Raji (cell line): ENCODE measurements around the gene SHQ1.

Experiments
- POLR2A ChIP-seq: IDR thresholded peaks from 2 replicates; pipeline ENCODE4 v1.6.1; 2011; ENCODE audit warnings: low read depth, low read length, control low read depth; ENCODE audit not compliant: insufficient read depth

Gene SHQ1

DNA sequence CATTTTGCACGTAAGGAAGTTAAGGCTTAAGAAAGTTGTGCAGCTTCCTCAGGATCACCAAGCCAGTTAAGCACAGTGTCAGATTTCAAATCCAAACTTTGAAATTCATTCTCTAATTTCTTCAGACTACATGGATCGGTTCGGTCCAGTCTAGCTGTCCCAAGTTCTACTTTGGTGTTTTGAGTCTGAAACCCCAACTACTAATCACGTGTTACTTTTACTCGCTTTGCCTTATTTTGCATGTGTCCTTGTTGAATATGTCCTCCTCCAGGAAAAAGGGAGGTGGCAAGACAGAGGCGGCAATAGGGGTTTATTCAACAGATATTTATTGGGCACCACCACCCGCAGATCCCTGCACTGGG lies 39.1 kb upstream of the SHQ1 start:
- no peak for TF ChIP-seq POLR2A

GRCh38 chr3:72872183-72872582 lies 23.9 kb upstream of the SHQ1 start:
- no peak for TF ChIP-seq POLR2A

DNA sequence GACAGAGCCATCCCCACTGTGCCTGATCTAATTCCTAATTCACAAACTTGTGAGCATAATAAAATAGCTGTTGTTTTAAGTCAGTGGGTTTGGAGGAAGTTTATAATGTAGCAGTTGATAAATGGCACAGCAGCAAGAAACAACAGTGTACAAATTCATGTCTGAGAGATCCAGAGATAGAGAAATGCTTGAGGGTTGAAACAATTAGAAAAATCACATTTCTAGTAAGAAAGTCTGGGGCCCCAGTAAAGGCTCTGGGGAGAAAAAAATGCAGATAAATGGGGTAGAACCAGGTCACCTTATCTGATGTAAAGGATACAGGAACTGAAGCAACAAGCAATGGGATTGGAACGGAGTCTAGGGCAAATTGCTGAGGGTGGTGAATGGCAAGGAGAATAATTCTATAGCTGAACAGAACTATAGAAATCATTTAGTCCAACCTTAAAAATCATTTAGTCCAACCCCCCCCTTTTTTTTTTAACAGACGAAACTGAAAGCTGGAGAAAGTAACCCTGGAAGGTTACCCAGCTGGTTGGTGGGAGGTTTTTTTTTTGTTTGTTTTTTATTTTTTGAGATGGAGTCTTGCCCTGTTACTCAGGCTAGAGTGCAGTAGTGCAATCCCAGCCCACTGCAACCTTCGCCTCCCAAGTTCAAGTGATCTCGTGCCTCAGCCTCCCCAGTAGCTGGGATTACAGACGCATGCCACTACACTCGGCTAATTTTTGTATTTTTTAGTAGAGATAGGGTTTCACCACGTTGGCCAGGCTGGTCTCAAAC lies 14.3 kb upstream of the SHQ1 start:
- TF ChIP-seq POLR2A: no peak

DNA sequence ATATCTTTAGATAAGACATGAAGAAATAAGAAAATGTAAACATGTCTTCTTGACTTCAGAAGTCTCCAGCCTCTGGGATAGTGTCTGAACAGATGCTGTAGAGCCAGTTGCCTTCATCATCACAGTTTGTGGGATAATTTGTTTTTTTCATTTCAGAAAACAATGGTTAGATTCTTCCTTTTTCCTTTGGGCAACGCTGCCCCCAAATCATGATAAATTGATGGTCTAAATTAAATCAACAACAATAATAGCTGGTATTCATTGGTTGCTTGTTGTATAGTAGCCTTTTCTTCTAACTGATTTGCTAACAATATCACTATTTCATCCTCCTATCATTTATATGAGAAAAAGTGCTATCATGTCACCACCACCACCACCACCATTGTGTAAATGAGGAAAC lies 12.6 kb upstream of the SHQ1 start:
- TF ChIP-seq POLR2A: no peak

GRCh38 chr3:72860053-72860452 lies 11.8 kb upstream of the SHQ1 start:
- TF ChIP-seq POLR2A: no peak

DNA sequence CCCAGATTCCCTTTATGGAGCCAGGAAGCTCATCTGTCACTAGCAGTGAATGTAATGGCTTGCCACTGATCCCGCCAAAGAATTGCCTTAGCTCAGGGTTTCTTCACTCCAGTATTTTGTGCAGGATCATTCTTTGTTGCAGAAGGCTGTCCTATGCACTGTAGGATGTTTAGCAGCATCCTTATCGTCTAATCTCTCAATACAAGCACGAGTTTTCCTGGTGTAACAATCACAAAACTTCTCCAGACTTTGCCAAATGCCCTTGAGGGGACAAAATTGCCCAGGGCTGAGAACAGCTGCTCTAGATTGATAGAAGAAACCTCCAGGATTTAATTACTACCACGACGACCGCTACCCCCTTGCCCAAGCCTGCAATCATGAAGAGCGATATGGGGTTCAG lies 6.8 kb upstream of the SHQ1 start:
- TF ChIP-seq POLR2A: no peak

- TF ChIP-seq POLR2A: no peak
Measured at GRCh38 chr3:72848703-72849081, 447 bp upstream of the SHQ1 start.

DNA sequence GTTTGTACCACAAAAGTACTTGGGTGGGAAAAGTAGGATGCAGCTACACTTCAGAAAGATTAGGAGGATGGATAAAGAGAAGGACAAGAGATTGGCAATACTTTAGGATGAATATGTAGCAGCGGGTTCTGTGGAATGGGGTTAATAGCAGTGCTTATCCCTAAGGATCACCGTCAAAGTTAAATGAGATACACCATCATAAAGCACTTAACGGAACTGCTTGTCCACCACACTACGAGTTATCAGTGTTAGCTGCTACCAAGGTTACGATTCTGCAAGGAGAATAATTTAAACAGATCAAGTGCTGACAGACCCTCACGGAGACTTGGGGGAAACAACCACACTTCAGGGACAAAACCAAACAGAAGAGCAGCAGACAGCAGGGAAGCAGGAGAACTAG lies 963 bp downstream of the SHQ1 start:
- TF ChIP-seq POLR2A: no peak

- no peak for TF ChIP-seq POLR2A
Measured at GRCh38 chr3:72846166-72846565, 2.1 kb downstream of the SHQ1 start.

- TF ChIP-seq POLR2A: no peak
Measured at GRCh38 chr3:72844436-72844993, 3.7 kb downstream of the SHQ1 start.

- TF ChIP-seq POLR2A: no peak
Measured at GRCh38 chr3:72839057-72839456, 9.2 kb downstream of the SHQ1 start.

DNA sequence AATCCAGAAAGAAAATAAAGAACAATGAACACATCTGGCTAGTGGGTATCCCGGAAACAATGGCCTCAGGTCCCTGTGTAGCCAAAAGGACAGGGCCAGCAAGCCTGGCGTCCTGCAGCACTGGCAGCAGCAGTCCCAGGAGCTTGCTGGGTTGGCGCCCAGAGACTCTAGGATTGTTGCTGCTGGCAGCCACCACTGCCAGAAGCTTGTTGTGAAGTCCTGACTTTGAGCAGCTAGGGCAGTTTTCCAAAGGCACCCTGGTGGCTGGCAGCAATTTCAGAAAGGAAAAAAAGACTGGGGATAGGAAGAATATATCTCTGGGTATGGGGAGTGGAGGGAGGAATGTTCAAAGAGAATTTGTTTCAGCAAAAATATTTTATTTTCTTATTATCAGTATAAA lies 11.3 kb downstream of the SHQ1 start:
- no peak for TF ChIP-seq POLR2A

GRCh38 chr3:72836416-72836815 lies 11.8 kb downstream of the SHQ1 start:
- no peak for TF ChIP-seq POLR2A

- TF ChIP-seq POLR2A: no peak
Measured at GRCh38 chr3:72830452-72831223, 17.6 kb downstream of the SHQ1 start.

DNA sequence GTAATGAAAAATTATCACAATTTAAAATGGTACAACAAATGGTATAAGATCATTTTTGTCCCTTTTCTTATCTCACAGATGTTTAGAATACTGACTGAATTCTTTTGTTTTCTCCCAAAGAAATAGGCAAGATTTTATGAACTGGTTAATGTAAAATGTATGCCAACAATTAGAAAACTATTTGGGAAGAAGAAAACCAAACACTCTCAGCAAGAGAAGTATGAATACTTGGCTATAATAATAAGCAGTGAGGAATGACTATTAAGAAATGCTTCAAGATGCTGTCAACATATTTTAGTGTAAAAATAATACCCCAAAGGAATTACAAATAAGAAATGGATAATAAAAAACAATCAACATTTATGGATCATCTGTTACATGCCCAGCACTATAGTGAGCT lies 18.5 kb downstream of the SHQ1 start:
- no peak for TF ChIP-seq POLR2A

DNA sequence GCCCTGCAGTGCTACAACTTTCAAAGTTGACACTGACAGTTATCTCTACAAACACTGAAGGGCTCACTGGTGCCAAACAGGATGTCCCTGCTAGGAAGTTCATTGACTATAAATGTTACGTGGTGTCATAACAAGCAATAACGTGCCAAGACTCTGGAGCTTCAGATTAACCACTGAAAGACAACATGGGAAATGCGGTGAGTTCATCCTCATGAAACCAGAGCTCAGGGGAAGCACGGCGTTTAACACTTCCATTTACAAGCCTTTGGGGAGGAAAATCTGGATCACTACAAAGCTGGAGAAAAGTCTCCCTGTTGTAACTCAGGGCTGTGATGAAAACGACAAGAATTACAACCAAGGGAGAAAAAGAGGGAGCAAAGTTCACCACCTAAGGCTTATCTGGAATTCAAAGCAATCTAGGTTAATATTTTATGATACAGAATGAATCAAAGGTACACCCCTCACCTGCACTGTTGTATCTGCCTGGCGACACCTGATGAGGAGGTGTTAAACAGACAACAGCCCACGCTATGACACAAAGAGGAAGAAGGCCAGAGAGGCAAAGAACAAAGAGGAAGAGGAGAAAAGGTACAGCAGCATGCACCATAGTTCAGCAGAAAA lies 27.0 kb downstream of the SHQ1 start:
- TF ChIP-seq POLR2A: no peak
